Heart right ventricle (tissue), 16 donors: ENCODE results near the gene KLF6. TPM values are rescaled to one million over a fixed set of nuclear protein-coding genes. Genes with fewer than 3 reads are reported as not detected.
A peak's percentile ranks its signal among the peaks of the same experiment; 100 is the strongest.

Source experiments
- ATAC-seq, 8 donors: fragments of 200-7000 bp; cut with Tn5 transposase; one replicate each; pipeline ENCODE4 v1.9.1; 2020; ENCODE audit warnings: mild to moderate bottlenecking in 8 of 8, moderate library complexity in 8 of 8, moderate number of reproducible peaks in 1 of 8
- DNase-seq, 2 donors: peaks; one replicate each; pipeline ENCODE4 v3.0.0-alpha.2; 2020
- H3K27ac ChIP-seq, 10 donors: fragments of 200-600 bp; sonication (generic) in 2 of 10; one replicate each; pipeline versions ENCODE4 v1.5.0 to v1.8.0; 2020 to 2022; ENCODE audit warnings: mild to moderate bottlenecking in 3 of 10
- H3K27me3 ChIP-seq, 7 donors: fragments of 200-600 bp; one replicate each; pipeline ENCODE4 v1.8.0; 2021 to 2022; ENCODE audit warnings: mild to moderate bottlenecking in 2 of 7
- H3K36me3 ChIP-seq, 9 donors: fragments of 200-600 bp; sonication (generic) in 1 of 9; one replicate each; pipeline versions ENCODE4 v1.5.0 to v1.8.0; 2020 to 2022; ENCODE audit warnings: mild to moderate bottlenecking in 2 of 9
- H3K4me1 ChIP-seq, 9 donors: fragments of 200-600 bp; sonication (generic) in 1 of 9; one replicate each; pipeline versions ENCODE4 v1.5.0 to v1.8.0; 2020 to 2022; ENCODE audit warnings: mild to moderate bottlenecking in 4 of 9
- H3K4me3 ChIP-seq, 10 donors: fragments of 200-600 bp; sonication (generic) in 2 of 10; one replicate each; pipeline versions ENCODE4 v1.5.0 to v1.8.0; 2020 to 2022; ENCODE audit warnings: mild to moderate bottlenecking in 7 of 10, moderate library complexity in 2 of 10
- H3K9me3 ChIP-seq, 11 donors: fragments of 200-600 bp in 10 of 11; sonication (generic) in 2 of 11; one replicate each; pipeline versions ENCODE4 v1.5.0 to v1.8.0; 2013 to 2022; ENCODE audit warnings: mild to moderate bottlenecking in 2 of 11, control low read depth in 1 of 11, moderate library complexity in 1 of 11
- CTCF ChIP-seq, 9 donors: fragments of 200-600 bp; sonication (generic) in 2 of 9; IDR thresholded peaks; one replicate each; pipeline versions ENCODE4 v1.5.0 to v1.8.0; 2021 to 2022; ENCODE audit warnings: antibody characterized with exemption in 9 of 9, mild to moderate bottlenecking in 5 of 9, moderate library complexity in 1 of 9
- WGBS, 2 donors: extraction: QIAGEN DNeasy Blood & Tissue Kit; methylation state at CpG; one replicate each; pipeline ENCODE4 v1.1.7; 2013; ENCODE audit warnings: inconsistent platforms in 1 of 2; 5-methylcytosine and 5-hydroxymethylcytosine counted together
- intact Hi-C, 10 donors: fragments of 100-400 bp; cut with DNase I; formaldehyde crosslinking; loops; one replicate each; pipeline versions ENCODE4 v1.11.1 to v1.14.2; 2022
- polyA plus RNA-seq, 2 donors: library from polyadenylated mRNA; stranded (reverse); fragments of 200-250 nt; gene quantifications; one replicate each; pipeline ENCODE4 v1.2.3, GENCODE V29; 2013
- total RNA-seq, 10 donors: library from RNA; stranded (reverse); fragmentation: NEBNext Ultra II Directional in 3 of 10; extraction: Animal tissue kit (Norgen Biotek cat#: 25700) in 3 of 10; gene quantifications; one replicate each; pipeline versions ENCODE4 v1.2.1 to v1.2.4, GENCODE V29; 2021 to 2023
- donor health status: Arrhythmogenic right ventricular cardiomyopathy.
- donor health status: ischemic (EF 13 %, LVEDD 7.1; RV severe dilation, severe dysfunction).
- donor health status: healthy with polysubstance abuse.
- donor health status: DM: no; HTN: yes; CAD: no.
- donor health status: DM: no; HTN: no; CAD: no.
- donor health status: ischemic (EF 25% LVEDD 6.9; RV normal size, moderate dysfunction).
- donor health status: ischemic (EF 25% LVEDD 5.7; RV mildly dilated, moderate dysfunction).
- donor health status: healthy.
- donor health status: DM: yes; HTN: yes; CAD: no.
- donor health status: Ischemic cardiomyopathy.
- donor health status: ischemic (EF 35%, LVEDD 5.7; RV mildly dilated, moderate dysfunction).
- donor health status: nonischemic (EF 11% LVEDD 7.7; RV severe dilation, severe dysfunction).
- donor health status: DM: yes; HTN: yes; CAD: no.
- donor health status: PGD.
- donor health status: ischemic (EF 29% LVEDD 5.4; RV normal size, mild dysfunction).
- donor health status: nonischemic (EF 23%, LVEDD 6.1; RV moderate dilation, normal function).

Gene KLF6
- total and polyA plus RNA-seq, 12 donors: 22.1 to 90.5 (median 52.0) TPM

GRCh38 chr10:3758491-3758970 is 26.5 kb downstream of the KLF6 start:
- H3K9me3 ChIP-seq: no peaks in the 10 kb centered on the region
- H3K27me3 ChIP-seq: no peaks in the 10 kb centered on the region
- DNase-seq: no peak
- no peak for ATAC-seq
- no peak overlapping the region for H3K4me3 ChIP-seq
- 96 to 98% methylated on average over 6 of the region's 6 CpGs for WGBS, 2 donors
- H3K4me1 ChIP-seq: peaks cover 4 to 74% (median 22%) of the 10 kb centered on the region in 9 donors
- intact Hi-C loops: loop anchor here in 1 of 10 donors (10.0 kb wide), 1 partner anchor 514 kb away; no protein-coding TSS in a partner anchor
- TF ChIP-seq CTCF (IDR thresholded peaks at IDR 0.05): no peak
- H3K27ac ChIP-seq: peak overlapping the region in 1 of 10 donors; percentile 66
- no peaks in the 10 kb centered on the region for H3K36me3 ChIP-seq

GRCh38 chr10:3757638-3758490 is 27.1 kb downstream of the KLF6 start:
- TF ChIP-seq CTCF (IDR thresholded peaks at IDR 0.05): no peak
- DNase-seq (no peak), ATAC-seq (peak in 1 of 8 donors; percentile 38)
- Histone ChIP-seq H3K9me3 (no peaks in the 10 kb centered on the region), H3K4me3 (no peak overlapping the region), H3K27ac (peak overlapping the region in 1 of 10 donors; percentile 66), H3K4me1 (peaks cover 4 to 74% (median 22%) of the 10 kb centered on the region in 9 donors), H3K27me3 (no peaks in the 10 kb centered on the region), H3K36me3 (no peaks in the 10 kb centered on the region)
- 67 to 74% methylated on average over 14 of the region's 14 CpGs for WGBS, 2 donors
- intact Hi-C loops: loop anchor here in 1 of 10 donors (10.0 kb wide), 1 partner anchor 513 kb away; no protein-coding TSS in a partner anchor

GRCh38 chr10:3757250-3757637 is 27.8 kb downstream of the KLF6 start:
- no peak overlapping the region for H3K4me3 ChIP-seq
- ATAC-seq (no peak), DNase-seq (no peak)
- no peaks in the 10 kb centered on the region for H3K27me3 ChIP-seq
- H3K27ac ChIP-seq: peak overlapping the region in 2 of 10 donors; percentile 66 to 81
- H3K9me3 ChIP-seq: no peaks in the 10 kb centered on the region
- peaks cover 4 to 70% (median 22%) of the 10 kb centered on the region in 9 donors for H3K4me1 ChIP-seq
- H3K36me3 ChIP-seq: no peaks in the 10 kb centered on the region
- 95 to 98% methylated on average over 7 of the region's 7 CpGs for WGBS, 2 donors
- TF ChIP-seq CTCF (IDR thresholded peaks at IDR 0.05): no peak
- intact Hi-C loops: loop anchor here in 1 of 10 donors (10.0 kb wide), 1 partner anchor 512 kb away; no protein-coding TSS in a partner anchor

GRCh38 chr10:3756360-3756740 is 28.7 kb downstream of the KLF6 start:
- DNase-seq (no peak), ATAC-seq (peak in 2 of 8 donors; percentile 6 to 13)
- 67 to 85% methylated on average over 5 of the region's 5 CpGs for WGBS, 2 donors
- no peaks in the 10 kb centered on the region for H3K27me3 ChIP-seq
- H3K9me3 ChIP-seq: no peaks in the 10 kb centered on the region
- no peak for TF ChIP-seq CTCF (IDR thresholded peaks at IDR 0.05)
- H3K36me3 ChIP-seq: no peaks in the 10 kb centered on the region
- peak overlapping the region in 4 of 10 donors; percentile 63 to 82 (median 74) for H3K27ac ChIP-seq
- H3K4me1 ChIP-seq: peaks cover 4 to 61% (median 22%) of the 10 kb centered on the region in 9 donors
- no peak overlapping the region for H3K4me3 ChIP-seq
- intact Hi-C loops: loop anchor here in 1 of 10 donors (10.0 kb wide), 1 partner anchor 512 kb away; no protein-coding TSS in a partner anchor
